Lung (tissue), 12 donors: Measurements from ENCODE around the gene FAM180A. TPM values are rescaled to one million over a fixed set of nuclear protein-coding genes. Genes with fewer than 3 reads are reported as not detected.

Experiments
- ATAC-seq: fragments of 200-7000 bp; cut with Tn5 transposase; one replicate; pipeline ENCODE4 v1.9.1; 2020; ENCODE audit warnings: moderate number of reproducible peaks; ENCODE audit not compliant: insufficient read depth, low FRiP score
- DNase-seq, 3 donors: peaks; one replicate each; pipeline ENCODE4 v3.0.0-alpha.2; 2013 to 2017
- H3K27ac ChIP-seq, 2 donors: one replicate each; pipeline ENCODE4 v1.5.1; 2013; ENCODE audit warnings: mild to moderate bottlenecking in 2 of 2, moderate library complexity in 2 of 2, control low read depth in 1 of 2, inconsistent platforms in 1 of 2, low read depth in 1 of 2, low read length in 1 of 2
- H3K27me3 ChIP-seq, 3 donors: one replicate each; pipeline ENCODE4 v1.5.1; 2013; ENCODE audit warnings: low read length in 2 of 3; ENCODE audit not compliant: control insufficient read depth in 3 of 3, insufficient read depth in 3 of 3
- H3K36me3 ChIP-seq, 4 donors: one replicate each; pipeline ENCODE4 v1.5.1; 2013; ENCODE audit warnings: low read length in 4 of 4, mild to moderate bottlenecking in 1 of 4, moderate library complexity in 1 of 4; ENCODE audit not compliant: control insufficient read depth in 4 of 4, insufficient read depth in 4 of 4
- H3K4me1 ChIP-seq, 5 donors: one replicate each; pipeline ENCODE4 v1.5.1; 2013; ENCODE audit warnings: low read length in 5 of 5, mild to moderate bottlenecking in 2 of 5, moderate library complexity in 1 of 5; ENCODE audit not compliant: control insufficient read depth in 5 of 5, insufficient read depth in 5 of 5
- H3K4me3 ChIP-seq: one replicate; pipeline ENCODE4 v1.5.1; 2013; ENCODE audit warnings: mild to moderate bottlenecking, control low read depth, moderate library complexity
- H3K9ac ChIP-seq, 2 donors: one replicate each; pipeline ENCODE4 v1.5.1; 2013; ENCODE audit warnings: low read length in 2 of 2, control low read depth in 1 of 2; ENCODE audit not compliant: insufficient read depth in 1 of 2
- H3K9me3 ChIP-seq, 4 donors: one replicate each; pipeline ENCODE4 v1.5.1; 2013; ENCODE audit warnings: low read length in 3 of 4, mild to moderate bottlenecking in 1 of 4, moderate library complexity in 1 of 4; ENCODE audit not compliant: control insufficient read depth in 4 of 4, insufficient read depth in 3 of 4
- WGBS, 2 donors: extraction: QIAGEN DNeasy Blood & Tissue Kit; methylation state at CpG; one replicate each; pipeline ENCODE4 v1.1.7; 2013; 5-methylcytosine and 5-hydroxymethylcytosine counted together
- polyA plus RNA-seq, 2 donors: library from polyadenylated mRNA; stranded (reverse); fragments of 200-250 nt; gene quantifications; one replicate each; pipeline ENCODE4 v1.2.1, GENCODE V29; 2013
- total RNA-seq, 2 donors: library from RNA; depleted of rRNA in 1 of 2; stranded (reverse); fragments of >200 nt in 1 of 2; gene quantifications; one replicate each; pipeline ENCODE4 v1.2.1, GENCODE V29; 2014 to 2021
- TF ChIP-seq, protein P1 (sequence below): IDR thresholded peaks from 2 replicates; pipeline ENCODE4 v1.5.1; 2012; ENCODE audit warnings: mild to moderate bottlenecking; ENCODE audit errors: control extremely low read depth, extremely low read depth
- donor health status: control.
- donor health status: control.
- donor health status: Bipolar disorder and iron deficiency.
- donor health status: healthy.
- donor health status: DM: yes; HTN: yes; CAD: no.

FAM180A gene
- total and polyA plus RNA-seq, 4 donors = 0.18 to 2.1 (median 1.3) TPM

DNA sequence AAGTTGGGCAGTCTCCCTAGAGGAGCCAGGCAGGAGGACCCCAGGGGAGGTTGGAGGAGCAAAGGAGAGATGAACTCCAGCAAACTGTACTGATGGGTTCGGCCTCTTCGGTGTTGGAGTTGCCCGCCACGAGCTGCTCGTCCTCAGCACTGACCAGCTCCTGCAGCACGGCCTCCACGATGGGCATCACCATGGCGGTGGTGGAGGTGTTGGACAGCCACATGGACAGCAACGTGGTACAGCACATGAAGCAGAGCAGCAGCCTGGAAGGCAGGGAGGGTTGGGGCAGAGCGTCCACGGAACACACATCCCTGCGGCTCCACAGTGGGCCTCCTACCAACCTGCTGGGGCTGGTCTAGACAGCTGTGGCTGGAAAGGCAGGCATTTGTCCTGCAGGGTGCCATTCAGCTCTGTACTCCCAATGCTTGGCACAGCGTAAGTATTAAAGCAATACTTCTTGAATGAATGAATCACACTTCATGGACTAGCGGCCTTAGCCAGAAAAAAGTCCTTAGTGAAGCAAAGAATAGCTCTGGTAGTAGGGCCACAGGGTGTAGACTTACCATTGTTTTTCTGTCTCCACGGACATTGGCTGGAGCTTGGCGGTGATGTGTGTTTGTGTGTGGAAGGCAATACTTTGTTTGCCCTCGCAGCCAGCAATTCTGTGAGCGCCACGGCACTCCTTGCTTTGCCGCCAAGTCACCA, 42.4 kb downstream of the FAM180A start:
- TF ChIP-seq, protein P1, sequence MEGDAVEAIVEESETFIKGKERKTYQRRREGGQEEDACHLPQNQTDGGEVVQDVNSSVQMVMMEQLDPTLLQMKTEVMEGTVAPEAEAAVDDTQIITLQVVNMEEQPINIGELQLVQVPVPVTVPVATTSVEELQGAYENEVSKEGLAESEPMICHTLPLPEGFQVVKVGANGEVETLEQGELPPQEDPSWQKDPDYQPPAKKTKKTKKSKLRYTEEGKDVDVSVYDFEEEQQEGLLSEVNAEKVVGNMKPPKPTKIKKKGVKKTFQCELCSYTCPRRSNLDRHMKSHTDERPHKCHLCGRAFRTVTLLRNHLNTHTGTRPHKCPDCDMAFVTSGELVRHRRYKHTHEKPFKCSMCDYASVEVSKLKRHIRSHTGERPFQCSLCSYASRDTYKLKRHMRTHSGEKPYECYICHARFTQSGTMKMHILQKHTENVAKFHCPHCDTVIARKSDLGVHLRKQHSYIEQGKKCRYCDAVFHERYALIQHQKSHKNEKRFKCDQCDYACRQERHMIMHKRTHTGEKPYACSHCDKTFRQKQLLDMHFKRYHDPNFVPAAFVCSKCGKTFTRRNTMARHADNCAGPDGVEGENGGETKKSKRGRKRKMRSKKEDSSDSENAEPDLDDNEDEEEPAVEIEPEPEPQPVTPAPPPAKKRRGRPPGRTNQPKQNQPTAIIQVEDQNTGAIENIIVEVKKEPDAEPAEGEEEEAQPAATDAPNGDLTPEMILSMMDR = no peak
- no peak overlapping the region for H3K27ac ChIP-seq
- 92 to 93% methylated on average over 20 of the region's 20 CpGs for WGBS, 2 donors
- ATAC-seq = no peak
- no peak overlapping the region for H3K4me3 ChIP-seq
- H3K4me1 ChIP-seq = no peaks in the 10 kb centered on the region
- H3K27me3 ChIP-seq = no peaks in the 10 kb centered on the region
- no peak for DNase-seq
- H3K9ac ChIP-seq = no peak overlapping the region
- no peaks in the 10 kb centered on the region for H3K36me3 ChIP-seq
- no peaks in the 10 kb centered on the region for H3K9me3 ChIP-seq

DNA sequence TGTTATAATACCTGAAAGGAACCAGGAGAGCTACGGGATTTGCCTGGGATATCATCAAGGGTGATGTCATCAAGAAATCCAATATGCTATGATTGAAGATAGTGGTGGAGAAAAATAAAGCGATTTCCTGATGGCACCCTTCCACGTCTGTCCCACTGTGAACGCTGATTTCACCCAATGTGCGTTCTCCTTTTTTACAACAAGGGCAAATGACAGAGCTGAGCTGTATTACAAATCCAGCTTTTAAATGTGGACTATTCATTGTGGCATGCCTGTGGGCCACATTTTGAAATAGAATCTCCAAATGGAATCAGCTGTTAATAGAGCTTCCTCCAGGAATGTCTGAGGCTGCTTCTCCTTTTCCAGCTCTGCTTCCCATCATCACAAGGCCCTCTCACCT, 43.9 kb downstream of the FAM180A start:
- no peak overlapping the region for H3K27ac ChIP-seq
- DNase-seq = no peak
- no peak overlapping the region for H3K9ac ChIP-seq
- no peak overlapping the region for H3K4me3 ChIP-seq
- no peaks in the 10 kb centered on the region for H3K4me1 ChIP-seq
- H3K9me3 ChIP-seq = no peaks in the 10 kb centered on the region
- 81 to 82% methylated on average over 5 of the region's 5 CpGs for WGBS, 2 donors
- no peak for ATAC-seq
- TF ChIP-seq, protein P1 = no peak
- H3K36me3 ChIP-seq = no peaks in the 10 kb centered on the region
- no peaks in the 10 kb centered on the region for H3K27me3 ChIP-seq

DNA sequence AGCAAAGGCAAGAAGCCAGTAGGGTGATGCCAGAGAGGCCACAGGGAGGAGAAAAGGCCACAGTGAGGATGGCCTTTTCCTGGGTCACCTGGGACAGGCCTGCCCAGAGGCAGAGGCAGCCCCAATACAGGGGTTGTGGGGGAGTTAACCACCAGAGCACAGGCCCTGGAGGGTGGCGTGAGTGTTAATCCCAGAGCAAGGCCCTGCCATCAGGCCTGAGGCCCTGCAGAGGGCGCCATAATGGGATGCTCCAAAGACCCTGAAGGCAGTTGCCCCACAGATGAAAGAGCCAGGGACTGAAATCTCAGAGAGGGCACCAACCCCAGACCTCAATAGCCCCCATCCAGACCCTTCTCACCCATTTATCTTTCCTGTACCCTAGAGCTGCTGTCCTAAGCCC, 44.5 kb downstream of the FAM180A start:
- no peak for ATAC-seq
- no peak overlapping the region for H3K9ac ChIP-seq
- H3K27me3 ChIP-seq = no peaks in the 10 kb centered on the region
- WGBS, 2 donors = 84 to 93% methylated on average over 2 of the region's 2 CpGs
- TF ChIP-seq, protein P1 = no peak
- H3K4me1 ChIP-seq = no peaks in the 10 kb centered on the region
- DNase-seq = no peak
- H3K9me3 ChIP-seq = no peaks in the 10 kb centered on the region
- no peaks in the 10 kb centered on the region for H3K36me3 ChIP-seq
- no peak overlapping the region for H3K4me3 ChIP-seq
- no peak overlapping the region for H3K27ac ChIP-seq
